ENCODE results near the gene CUX1. TPM values are rescaled to one million over a fixed set of nuclear protein-coding genes. Genes with fewer than 3 reads are reported as not detected.

CUX1 gene
- total RNA-seq, 1 donor from 2014 or later, result 101 TPM

GRCh38 chr7:101936611-101937231 lies 119.3 kb downstream of the CUX1 start:
- Histone ChIP-seq H3K4me3 (peak overlapping the region; percentile 47 to 52), H3K36me3 (no peaks in the 10 kb centered on the region), H3K9me3 (no peaks in the 10 kb centered on the region), H3K27ac (peak overlapping the region; percentile 89 to 92), H3K4me1 (peaks cover 6 to 38% of the 10 kb centered on the region in 2 donors), H3K27me3 (no peaks in the 10 kb centered on the region)
- peak; percentile 32 to 82 for DNase-seq (ENCODE audit: low spot score in 2 of 2)
- intact Hi-C loops (cut with DNase I), result loop anchor here (5.0 to 10.0 kb wide), 2 partner anchors 54 to 322 kb away; no protein-coding TSS in a partner anchor
- TF ChIP-seq, protein P1, sequence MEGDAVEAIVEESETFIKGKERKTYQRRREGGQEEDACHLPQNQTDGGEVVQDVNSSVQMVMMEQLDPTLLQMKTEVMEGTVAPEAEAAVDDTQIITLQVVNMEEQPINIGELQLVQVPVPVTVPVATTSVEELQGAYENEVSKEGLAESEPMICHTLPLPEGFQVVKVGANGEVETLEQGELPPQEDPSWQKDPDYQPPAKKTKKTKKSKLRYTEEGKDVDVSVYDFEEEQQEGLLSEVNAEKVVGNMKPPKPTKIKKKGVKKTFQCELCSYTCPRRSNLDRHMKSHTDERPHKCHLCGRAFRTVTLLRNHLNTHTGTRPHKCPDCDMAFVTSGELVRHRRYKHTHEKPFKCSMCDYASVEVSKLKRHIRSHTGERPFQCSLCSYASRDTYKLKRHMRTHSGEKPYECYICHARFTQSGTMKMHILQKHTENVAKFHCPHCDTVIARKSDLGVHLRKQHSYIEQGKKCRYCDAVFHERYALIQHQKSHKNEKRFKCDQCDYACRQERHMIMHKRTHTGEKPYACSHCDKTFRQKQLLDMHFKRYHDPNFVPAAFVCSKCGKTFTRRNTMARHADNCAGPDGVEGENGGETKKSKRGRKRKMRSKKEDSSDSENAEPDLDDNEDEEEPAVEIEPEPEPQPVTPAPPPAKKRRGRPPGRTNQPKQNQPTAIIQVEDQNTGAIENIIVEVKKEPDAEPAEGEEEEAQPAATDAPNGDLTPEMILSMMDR (IDR thresholded peaks at IDR 0.05), result no peak

GRCh38 chr7:101937717-101938514 lies 120.5 kb downstream of the CUX1 start:
- intact Hi-C loops (cut with DNase I), result loop anchor here (5.0 to 10.0 kb wide), 2 partner anchors 56 to 323 kb away; no protein-coding TSS in a partner anchor
- H3K27ac ChIP-seq, result peak overlapping the region; percentile 30 to 92
- no peak overlapping the region for H3K4me3 ChIP-seq
- H3K27me3 ChIP-seq, result no peaks in the 10 kb centered on the region
- peaks cover 12 to 50% of the 10 kb centered on the region in 2 donors for H3K4me1 ChIP-seq
- H3K9me3 ChIP-seq, result no peaks in the 10 kb centered on the region
- TF ChIP-seq, protein P1 (IDR thresholded peaks at IDR 0.05), result no peak
- DNase-seq (ENCODE audit: low spot score in 2 of 2), result no peak
- H3K36me3 ChIP-seq, result no peaks in the 10 kb centered on the region

- intact Hi-C loops (cut with DNase I), result loop anchor here (5.0 to 10.0 kb wide), 2 partner anchors 57 to 324 kb away; no protein-coding TSS in a partner anchor
- Histone ChIP-seq H3K4me3 (no peak overlapping the region), H3K9me3 (no peaks in the 10 kb centered on the region), H3K27ac (no peak overlapping the region), H3K27me3 (no peaks in the 10 kb centered on the region), H3K4me1 (peaks cover 23 to 55% of the 10 kb centered on the region in 2 donors), H3K36me3 (no peaks in the 10 kb centered on the region)
- DNase-seq (ENCODE audit: low spot score in 2 of 2), result no peak
- TF ChIP-seq, protein P1 (IDR thresholded peaks at IDR 0.05), result no peak
Measured at GRCh38 chr7:101939136-101939695, 121.8 kb downstream of the CUX1 start.

GRCh38 chr7:101940151-101940550 lies 122.7 kb downstream of the CUX1 start:
- DNase-seq (ENCODE audit: low spot score in 2 of 2), result no peak
- Histone ChIP-seq H3K4me1 (peaks cover 23 to 55% of the 10 kb centered on the region in 2 donors), H3K4me3 (no peak overlapping the region), H3K9me3 (no peaks in the 10 kb centered on the region), H3K36me3 (no peaks in the 10 kb centered on the region), H3K27me3 (no peaks in the 10 kb centered on the region), H3K27ac (peak overlapping the region in 1 of 2 donors; percentile 69)
- TF ChIP-seq, protein P1 (IDR thresholded peaks at IDR 0.05), result no peak
- intact Hi-C loops (cut with DNase I), result no loop called here

DNA sequence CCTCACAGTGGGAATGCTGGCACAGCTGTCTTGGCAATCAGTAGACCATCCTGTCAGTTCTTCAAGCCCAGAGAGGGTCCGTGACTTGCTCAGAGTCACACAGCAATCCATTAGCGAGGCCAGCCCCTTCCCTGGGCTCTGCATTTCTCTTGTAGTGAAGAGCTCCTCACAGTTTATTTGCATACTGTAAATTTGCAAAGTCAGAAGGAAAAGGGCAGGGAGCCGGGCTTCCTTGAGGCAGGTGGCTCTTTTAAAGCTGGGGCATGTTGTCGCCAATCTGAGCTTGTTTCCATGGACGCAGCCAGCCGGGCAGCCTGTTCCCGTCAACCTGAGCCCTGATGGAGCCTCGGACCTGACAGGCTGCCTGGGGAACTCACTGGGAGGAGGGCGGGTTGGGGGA lies 123.4 kb downstream of the CUX1 start:
- no peaks in the 10 kb centered on the region for H3K27me3 ChIP-seq
- H3K4me1 ChIP-seq, result peaks cover 23 to 48% of the 10 kb centered on the region in 2 donors
- H3K36me3 ChIP-seq, result no peaks in the 10 kb centered on the region
- peak overlapping the region; percentile 69 to 73 for H3K27ac ChIP-seq
- no peaks in the 10 kb centered on the region for H3K9me3 ChIP-seq
- DNase-seq (ENCODE audit: low spot score in 2 of 2), result no peak
- intact Hi-C loops (cut with DNase I), result no loop called here
- H3K4me3 ChIP-seq, result no peak overlapping the region
- TF ChIP-seq, protein P1 (IDR thresholded peaks at IDR 0.05), result no peak
